Peyer's patch (tissue), 4 donors: ENCODE data around the gene CSAD.

ENCODE experiments used
- POLR2A ChIP-seq, 2 donors: fragments of 450-650 bp; IDR thresholded peaks; one replicate each; pipeline ENCODE4 v1.5.1; 2017; ENCODE audit warnings: antibody characterized with exemption in 2 of 2, mild to moderate bottlenecking in 2 of 2, moderate library complexity in 2 of 2
- TF ChIP-seq, protein P1 (sequence below), 6 experiments: fragments of 450-650 bp in 4 of 6; fragments of 200-600 bp in 2 of 6; sonication (generic) in 1 of 6; IDR thresholded peaks; one replicate each; pipeline ENCODE4 v1.5.1; 2017 to 2019; ENCODE audit warnings: antibody characterized with exemption in 6 of 6, mild to moderate bottlenecking in 3 of 6, moderate library complexity in 1 of 6

DNA sequence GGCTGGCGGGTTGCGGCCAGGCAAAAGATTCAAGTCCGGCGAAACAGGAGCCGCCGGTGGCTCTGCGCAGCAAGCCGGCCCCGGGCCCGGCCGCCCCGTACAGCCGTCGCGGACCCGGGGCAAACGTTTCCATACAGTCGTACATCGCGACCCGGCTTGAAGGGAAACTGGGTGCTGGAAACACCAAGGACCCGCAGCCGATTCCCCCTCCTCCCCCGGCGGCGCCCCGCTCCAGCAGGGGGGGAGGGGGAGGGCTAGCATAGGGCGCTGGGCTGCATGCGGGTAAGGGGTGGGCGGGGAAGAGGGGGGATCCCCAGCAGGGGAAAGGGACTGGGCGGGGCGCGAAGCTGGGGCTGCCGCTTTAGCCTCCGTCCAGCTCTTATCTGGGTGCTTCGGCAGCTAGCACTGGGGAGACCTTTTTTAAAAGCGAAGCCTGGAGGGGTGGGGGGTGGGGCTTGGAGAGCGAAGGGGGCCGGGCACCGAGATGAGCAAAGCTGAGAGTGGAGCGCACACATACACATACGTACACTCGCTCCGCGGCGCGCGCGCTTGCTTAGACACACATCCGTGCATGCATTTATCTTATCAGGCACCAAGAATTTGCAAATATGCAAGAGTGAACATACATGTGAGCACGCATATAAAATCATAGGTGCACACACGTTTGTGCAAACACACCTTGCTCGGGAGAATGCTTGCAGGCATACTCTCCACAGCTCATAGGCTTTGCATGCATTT, 39.4 kb upstream of the CSAD start:
- TF ChIP-seq, protein P1, sequence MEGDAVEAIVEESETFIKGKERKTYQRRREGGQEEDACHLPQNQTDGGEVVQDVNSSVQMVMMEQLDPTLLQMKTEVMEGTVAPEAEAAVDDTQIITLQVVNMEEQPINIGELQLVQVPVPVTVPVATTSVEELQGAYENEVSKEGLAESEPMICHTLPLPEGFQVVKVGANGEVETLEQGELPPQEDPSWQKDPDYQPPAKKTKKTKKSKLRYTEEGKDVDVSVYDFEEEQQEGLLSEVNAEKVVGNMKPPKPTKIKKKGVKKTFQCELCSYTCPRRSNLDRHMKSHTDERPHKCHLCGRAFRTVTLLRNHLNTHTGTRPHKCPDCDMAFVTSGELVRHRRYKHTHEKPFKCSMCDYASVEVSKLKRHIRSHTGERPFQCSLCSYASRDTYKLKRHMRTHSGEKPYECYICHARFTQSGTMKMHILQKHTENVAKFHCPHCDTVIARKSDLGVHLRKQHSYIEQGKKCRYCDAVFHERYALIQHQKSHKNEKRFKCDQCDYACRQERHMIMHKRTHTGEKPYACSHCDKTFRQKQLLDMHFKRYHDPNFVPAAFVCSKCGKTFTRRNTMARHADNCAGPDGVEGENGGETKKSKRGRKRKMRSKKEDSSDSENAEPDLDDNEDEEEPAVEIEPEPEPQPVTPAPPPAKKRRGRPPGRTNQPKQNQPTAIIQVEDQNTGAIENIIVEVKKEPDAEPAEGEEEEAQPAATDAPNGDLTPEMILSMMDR (IDR thresholded peaks at IDR 0.05), result no peak
- TF ChIP-seq POLR2A (IDR thresholded peaks at IDR 0.05), result no peak
